Trophoblast cell (in vitro differentiated cells and primary cell): ENCODE results near the gene CALML5.

Experiments
- DNase-seq, 2 donors: peaks; one replicate each; pipeline ENCODE4 v3.0.0-alpha.2; 2016
- H2AFZ ChIP-seq: 2 replicates; pipeline ENCODE4 v1.6.1; 2013; ENCODE audit warnings: low read length, moderate library complexity, mild to moderate bottlenecking; ENCODE audit not compliant: insufficient read depth, poor library complexity
- H2AK5ac ChIP-seq: 2 replicates; pipeline ENCODE4 v1.6.1; 2013; ENCODE audit warnings: mild to moderate bottlenecking, low read length
- H2BK120ac ChIP-seq: 2 replicates; pipeline ENCODE4 v1.6.1; 2013; ENCODE audit warnings: low read length, mild to moderate bottlenecking, moderate library complexity; ENCODE audit not compliant: insufficient read depth, poor library complexity
- H2BK12ac ChIP-seq: 2 replicates; pipeline ENCODE4 v1.6.1; 2013; ENCODE audit warnings: mild to moderate bottlenecking, low read length, moderate library complexity
- H2BK5ac ChIP-seq: 2 replicates; pipeline ENCODE4 v1.6.1; 2013; ENCODE audit warnings: low read length, low read depth, moderate library complexity, mild to moderate bottlenecking; ENCODE audit not compliant: poor library complexity
- H3K14ac ChIP-seq: 2 replicates; pipeline ENCODE4 v1.6.1; 2013; ENCODE audit warnings: mild to moderate bottlenecking, low read length
- H3K18ac ChIP-seq: 2 replicates; pipeline ENCODE4 v1.6.1; 2013; ENCODE audit warnings: mild to moderate bottlenecking, low read length
- H3K23ac ChIP-seq: 2 replicates; pipeline ENCODE4 v1.6.1; 2013; ENCODE audit warnings: low read length
- H3K27ac ChIP-seq: 2 replicates; pipeline ENCODE4 v1.5.1; 2013; ENCODE audit warnings: low read depth, mild to moderate bottlenecking, inconsistent platforms, low read length, moderate library complexity
- H3K27me3 ChIP-seq: 2 replicates; pipeline ENCODE4 v1.6.1; 2013; ENCODE audit warnings: inconsistent platforms, mild to moderate bottlenecking, low read length, moderate library complexity; ENCODE audit not compliant: insufficient read depth
- H3K36me3 ChIP-seq, 2 experiments: 1 replicate in 1 of 2; 2 replicates in 1 of 2; pipeline ENCODE4 v1.6.1; 2013; ENCODE audit warnings: low read length in 2 of 2, mild to moderate bottlenecking in 2 of 2, moderate library complexity in 1 of 2; ENCODE audit not compliant: insufficient read depth in 2 of 2, control insufficient read depth in 1 of 2
- H3K4ac ChIP-seq: 2 replicates; pipeline ENCODE4 v1.6.1; 2013; ENCODE audit warnings: low read depth, mild to moderate bottlenecking, low read length, moderate library complexity
- H3K4me1 ChIP-seq, 2 experiments: 1 replicate in 1 of 2; 2 replicates in 1 of 2; pipeline ENCODE4 v1.6.1; 2013; ENCODE audit warnings: low read length in 2 of 2, mild to moderate bottlenecking in 2 of 2, moderate library complexity in 1 of 2; ENCODE audit not compliant: insufficient read depth in 2 of 2, control insufficient read depth in 1 of 2
- H3K4me2 ChIP-seq: 2 replicates; pipeline ENCODE4 v1.6.1; 2013; ENCODE audit warnings: inconsistent platforms, mild to moderate bottlenecking, low read length, moderate library complexity
- H3K4me3 ChIP-seq: 2 replicates; pipeline ENCODE4 v1.5.1; 2013; ENCODE audit warnings: mild to moderate bottlenecking, low read depth, low read length, inconsistent platforms
- H3K79me1 ChIP-seq: one replicate; pipeline ENCODE4 v1.6.1; 2013; ENCODE audit warnings: low read length
- H3K79me2 ChIP-seq: 2 replicates; pipeline ENCODE4 v1.6.1; 2013; ENCODE audit warnings: low read length, mild to moderate bottlenecking; ENCODE audit not compliant: control insufficient read depth, insufficient read depth, poor library complexity
- H3K9ac ChIP-seq: 2 replicates; pipeline ENCODE4 v1.6.1; 2013; ENCODE audit warnings: mild to moderate bottlenecking, low read length
- H3K9me3 ChIP-seq: 2 replicates; pipeline ENCODE4 v1.6.1; 2013; ENCODE audit warnings: low read depth, mild to moderate bottlenecking, control low read depth, inconsistent platforms, low read length; ENCODE audit not compliant: insufficient read depth
- H4K12ac ChIP-seq: 2 replicates; pipeline ENCODE4 v1.6.1; 2013; ENCODE audit warnings: low read depth, mild to moderate bottlenecking, low read length, moderate library complexity
- H4K8ac ChIP-seq: 2 replicates; pipeline ENCODE4 v1.6.1; 2013; ENCODE audit warnings: low read depth, mild to moderate bottlenecking, low read length, moderate library complexity
- H4K91ac ChIP-seq: one replicate; pipeline ENCODE4 v1.6.1; 2013; ENCODE audit warnings: low read depth, mild to moderate bottlenecking, low read length, moderate library complexity
- WGBS: extraction: QIAGEN DNeasy Blood & Tissue Kit; methylation state at CpG from one replicate; pipeline ENCODE4 v1.1.7; 2013; ENCODE audit warnings: missing lambda C conversion rate; ENCODE audit not compliant: insufficient read length, insufficient coverage; ENCODE audit errors: extremely low coverage; 5-methylcytosine and 5-hydroxymethylcytosine counted together

CALML5 gene

DNA sequence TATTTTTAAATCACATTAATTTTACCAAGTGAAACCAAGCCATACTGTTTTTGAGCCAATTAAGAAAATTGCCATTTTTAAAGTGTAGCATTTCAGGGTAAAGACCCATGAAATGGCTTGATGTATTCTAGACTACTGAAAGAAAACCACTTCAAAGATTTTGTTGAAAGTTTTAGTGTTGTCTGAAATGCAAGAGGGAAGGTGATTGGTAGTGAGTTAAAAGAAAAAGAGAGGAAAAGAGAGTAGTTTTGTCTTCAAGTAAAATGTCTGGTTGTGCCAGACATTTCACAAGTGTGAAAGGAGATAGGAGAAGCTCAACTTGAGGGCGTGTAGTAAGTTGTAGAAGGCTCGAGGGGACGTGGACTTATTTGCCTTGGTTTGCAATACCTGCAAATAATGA, 41.6 kb downstream of the CALML5 start:
- Histone ChIP-seq H3K4me2 (no peak overlapping the region), H4K91ac (no peak overlapping the region), H2AFZ (no peak overlapping the region), H3K79me2 (peaks cover 3% of the 10 kb centered on the region), H2BK5ac (no peak overlapping the region), H2BK120ac (no peak overlapping the region), H3K79me1 (peaks cover 13% of the 10 kb centered on the region), H3K36me3 (peaks cover 20 to 50% of the 10 kb centered on the region in 2 experiments), H2AK5ac (no peak overlapping the region), H3K4me3 (no peak overlapping the region), H2BK12ac (no peak overlapping the region), H3K14ac (no peak overlapping the region), H3K18ac (no peak overlapping the region), H3K4me1 (peaks cover 8 to 14% of the 10 kb centered on the region in 2 experiments), H4K12ac (no peak overlapping the region), H3K27ac (no peak overlapping the region), H3K9me3 (no peaks in the 10 kb centered on the region), H3K27me3 (no peaks in the 10 kb centered on the region), H3K23ac (no peak overlapping the region), H3K4ac (no peak overlapping the region), H4K8ac (no peak overlapping the region), H3K9ac (no peak overlapping the region)
- no CpG with 5 or more reads among the region's 3 CpGs for WGBS
- DNase-seq = no peak

DNA sequence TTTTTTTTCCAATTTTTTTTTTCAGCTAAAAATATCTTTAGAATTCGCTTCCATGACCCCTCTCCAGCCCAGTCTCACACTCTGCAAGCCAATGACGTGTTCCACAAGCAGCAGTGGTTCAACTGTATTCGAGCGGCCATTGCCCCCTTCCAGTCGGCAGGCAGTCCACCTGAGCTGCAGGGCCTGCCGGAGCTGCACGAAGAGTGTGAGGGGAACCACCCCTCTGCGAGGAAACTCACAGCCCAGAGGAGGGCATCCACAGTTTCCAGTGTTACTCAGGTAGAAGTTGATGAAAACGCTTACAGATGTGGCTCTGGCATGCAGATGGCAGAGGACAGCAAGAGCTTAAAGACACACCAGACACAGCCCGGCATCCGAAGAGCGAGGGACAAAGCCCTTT, 42.8 kb downstream of the CALML5 start:
- DNase-seq = no peak
- H2BK5ac ChIP-seq = no peak overlapping the region
- no CpG with 5 or more reads among the region's 12 CpGs for WGBS

DNA sequence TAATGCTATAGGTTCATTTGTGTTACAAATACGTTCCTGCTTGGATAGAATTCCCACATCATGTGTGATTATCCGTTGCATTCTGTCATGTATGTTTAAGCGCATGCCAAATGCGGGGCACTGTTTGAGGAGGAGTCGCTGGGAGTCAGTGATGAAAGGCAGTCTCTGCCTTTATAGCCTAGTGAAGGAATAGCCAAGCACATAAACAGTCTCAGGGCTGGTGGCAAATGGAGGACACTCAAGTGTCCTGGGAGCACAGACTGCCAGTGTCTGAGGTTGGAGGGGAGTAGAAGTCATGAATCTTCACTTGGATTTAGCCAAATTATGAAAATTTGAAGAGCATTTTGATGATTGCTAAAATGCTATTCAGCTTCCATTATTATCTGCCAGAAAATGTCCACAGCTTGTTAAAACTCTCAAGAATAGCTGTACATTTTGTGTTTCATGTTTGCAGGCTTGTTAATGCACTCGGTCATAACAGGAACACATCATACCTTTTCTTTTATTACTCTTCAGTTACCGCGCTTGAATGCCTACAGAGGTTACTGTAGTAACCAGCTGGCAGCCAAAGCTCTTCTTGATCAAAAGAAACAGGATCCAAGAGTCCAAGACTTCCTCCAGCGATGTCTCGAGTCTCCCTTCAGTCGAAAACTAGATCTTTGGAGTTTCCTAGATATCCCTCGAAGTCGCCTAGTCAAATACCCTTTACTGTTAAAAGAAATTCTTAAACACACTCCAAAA, 45.5 kb downstream of the CALML5 start:
- H3K4me2 ChIP-seq = no peak overlapping the region
- H3K14ac ChIP-seq = no peak overlapping the region
- no peak overlapping the region for H2BK12ac ChIP-seq
- no peak overlapping the region for H4K12ac ChIP-seq
- peak overlapping the region; percentile 16 for H3K27ac ChIP-seq
- peaks cover 3% of the 10 kb centered on the region for H3K79me2 ChIP-seq
- no peaks in the 10 kb centered on the region for H3K79me1 ChIP-seq
- H3K27me3 ChIP-seq = no peaks in the 10 kb centered on the region
- no peak overlapping the region for H2BK120ac ChIP-seq
- H3K4me3 ChIP-seq = no peak overlapping the region
- no peak for DNase-seq
- H3K23ac ChIP-seq = no peak overlapping the region
- peaks cover 0 to 4% of the 10 kb centered on the region in 2 experiments for H3K4me1 ChIP-seq
- no peak overlapping the region for H3K4ac ChIP-seq
- peaks cover 16 to 38% of the 10 kb centered on the region in 2 experiments for H3K36me3 ChIP-seq
- no peaks in the 10 kb centered on the region for H3K9me3 ChIP-seq
- no peak overlapping the region for H2AK5ac ChIP-seq
- WGBS = no CpG with 5 or more reads among the region's 13 CpGs
- no peak overlapping the region for H4K91ac ChIP-seq
- no peak overlapping the region for H3K18ac ChIP-seq
- H4K8ac ChIP-seq = no peak overlapping the region
- H2BK5ac ChIP-seq = no peak overlapping the region
- no peak overlapping the region for H2AFZ ChIP-seq
- H3K9ac ChIP-seq = no peak overlapping the region

More for the DNA sequence above, 42.8 kb downstream of the CALML5 start:
- Histone ChIP-seq H3K36me3 (peaks cover 23 to 55% of the 10 kb centered on the region in 2 experiments), H2AFZ (no peak overlapping the region), H3K79me1 (peaks cover 4% of the 10 kb centered on the region), H2AK5ac (no peak overlapping the region), H4K91ac (no peak overlapping the region), H3K27ac (peak overlapping the region; percentile 12), H4K8ac (no peak overlapping the region), H3K27me3 (no peaks in the 10 kb centered on the region), H2BK12ac (no peak overlapping the region), H3K4me2 (no peak overlapping the region), H2BK120ac (no peak overlapping the region), H3K4ac (no peak overlapping the region), H3K79me2 (no peaks in the 10 kb centered on the region), H3K4me3 (no peak overlapping the region), H3K18ac (no peak overlapping the region), H3K9me3 (no peaks in the 10 kb centered on the region), H3K9ac (no peak overlapping the region), H3K14ac (no peak overlapping the region), H3K4me1 (peaks cover 2 to 6% of the 10 kb centered on the region in 2 experiments), H4K12ac (no peak overlapping the region), H3K23ac (no peak overlapping the region)

DNA sequence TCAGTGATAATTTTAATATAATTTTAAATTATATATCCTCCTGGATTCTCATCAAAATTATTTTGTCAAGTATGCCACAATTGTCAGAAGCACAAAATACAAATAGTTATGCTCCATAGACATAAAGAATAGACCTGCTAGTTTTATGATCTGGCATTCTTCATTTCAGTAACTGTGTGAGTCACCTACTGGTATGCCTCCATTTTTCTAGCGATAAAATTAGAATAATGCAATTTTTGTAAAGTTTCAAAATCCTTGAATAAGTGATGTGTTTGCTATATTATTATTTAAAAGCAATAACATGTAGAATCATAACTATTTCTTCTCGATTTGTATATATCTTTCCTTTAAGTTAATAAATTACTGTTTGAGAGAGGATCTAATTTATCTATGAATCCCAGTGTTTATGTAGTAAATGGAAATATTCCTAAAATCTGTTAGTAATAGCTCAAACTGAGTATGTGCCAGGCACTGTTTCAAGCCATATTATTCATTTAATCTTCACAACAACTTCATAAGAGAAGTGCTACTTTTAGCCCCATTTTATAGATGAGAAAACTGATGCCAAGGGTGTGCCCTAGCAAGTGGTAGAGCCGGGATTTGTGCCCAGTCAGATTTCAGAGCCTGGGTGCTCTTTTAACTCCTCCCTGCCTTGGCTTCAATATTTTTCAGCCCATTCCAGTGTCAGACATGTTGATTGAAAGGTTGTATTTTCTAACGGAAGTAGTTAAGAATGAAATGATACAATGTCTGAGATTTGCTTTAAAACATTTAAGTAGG, 48.6 kb downstream of the CALML5 start:
- peak in 1 of 2 donors; percentile 69 for DNase-seq
- Histone ChIP-seq H3K4me1 (no peaks in the 10 kb centered on the region), H3K4me3 (no peak overlapping the region), H3K79me2 (peaks cover 10% of the 10 kb centered on the region), H3K36me3 (peaks cover 9 to 25% of the 10 kb centered on the region in 2 experiments), H3K23ac (no peak overlapping the region), H3K9ac (no peak overlapping the region), H2AFZ (no peak overlapping the region), H4K8ac (no peak overlapping the region), H3K9me3 (no peaks in the 10 kb centered on the region), H3K14ac (no peak overlapping the region), H2BK5ac (no peak overlapping the region), H4K12ac (no peak overlapping the region), H2BK120ac (no peak overlapping the region), H3K4ac (peak overlapping the region; percentile 43), H2BK12ac (no peak overlapping the region), H3K18ac (no peak overlapping the region), H4K91ac (no peak overlapping the region), H3K27me3 (no peaks in the 10 kb centered on the region), H3K79me1 (peaks cover 3% of the 10 kb centered on the region), H2AK5ac (no peak overlapping the region), H3K4me2 (peak overlapping the region; percentile 57), H3K27ac (peak overlapping the region; percentile 67)
- no CpG with 5 or more reads among the region's 4 CpGs for WGBS
